ENCODE data around the gene NCOA3. TPM values are rescaled to one million over a fixed set of nuclear protein-coding genes. Genes with fewer than 3 reads are reported as not detected.
"Not testable (repeated sequence)": the region's sequence is repeated elsewhere in the genome, so short reads cannot be mapped to it uniquely, and the experiment has no call there.

Gene NCOA3
- total RNA-seq, 2 experiments from 2014 or later, result 58.1 to 66.4 TPM

GRCh38 chr20:47574616-47575364, 73.1 kb downstream of the NCOA3 start:
- Mint-ChIP-seq H3K4me3 (no peak overlapping the region), H3K27me3 (no peaks in the 10 kb centered on the region)
- no peak for DNase-seq

DNA sequence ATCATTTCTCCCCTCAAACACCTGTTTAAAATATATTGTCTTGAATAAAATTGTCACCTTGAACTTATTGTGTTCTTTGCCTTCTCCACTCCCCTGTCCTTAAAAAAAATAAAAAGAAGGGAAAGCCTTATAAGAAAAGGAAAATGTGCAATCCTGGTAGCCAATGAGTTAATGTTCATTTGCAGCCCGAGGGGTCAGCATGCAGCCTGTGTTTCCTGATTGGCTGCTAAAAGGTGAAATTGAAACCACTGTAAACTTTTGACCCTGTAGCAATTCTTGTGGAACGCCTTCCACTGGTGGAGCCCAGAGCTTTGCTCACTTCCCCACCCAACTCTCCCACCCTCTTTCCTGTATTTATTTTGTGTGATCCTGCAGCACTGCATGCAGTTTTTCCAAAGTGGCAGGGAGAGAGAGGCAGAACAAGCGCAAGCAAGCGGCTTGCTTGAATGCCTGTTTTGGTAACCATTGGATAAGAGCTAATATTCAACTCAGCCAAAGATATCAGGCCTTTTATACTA, 74.9 kb downstream of the NCOA3 start:
- H3K9me3 Mint-ChIP-seq, result no peaks in the 10 kb centered on the region
- peaks cover 35% of the 10 kb centered on the region for H3K36me3 Mint-ChIP-seq
- H3K4me3 Mint-ChIP-seq, result no peak overlapping the region
- H3K4me1 Mint-ChIP-seq, result peaks cover 71% of the 10 kb centered on the region
- H3K27me3 Mint-ChIP-seq, result no peaks in the 10 kb centered on the region
- DNase-seq, result no peak
- peak overlapping the region; percentile 68 for H3K27ac Mint-ChIP-seq

More at GRCh38 chr20:47574616-47575364, 73.1 kb downstream of the NCOA3 start:
- Mint-ChIP-seq H3K9me3 (peaks cover 3% of the 10 kb centered on the region), H3K36me3 (peaks cover 42% of the 10 kb centered on the region), H3K27ac (no peak overlapping the region), H3K4me1 (peaks cover 62% of the 10 kb centered on the region)

GRCh38 chr20:47577314-47577713, 75.6 kb downstream of the NCOA3 start:
- Mint-ChIP-seq H3K27ac (peak overlapping the region; percentile 58), H3K36me3 (peaks cover 29% of the 10 kb centered on the region), H3K9me3 (no peaks in the 10 kb centered on the region), H3K4me1 (peaks cover 65% of the 10 kb centered on the region), H3K27me3 (no peaks in the 10 kb centered on the region), H3K4me3 (no peak overlapping the region)
- DNase-seq, result no peak

DNA sequence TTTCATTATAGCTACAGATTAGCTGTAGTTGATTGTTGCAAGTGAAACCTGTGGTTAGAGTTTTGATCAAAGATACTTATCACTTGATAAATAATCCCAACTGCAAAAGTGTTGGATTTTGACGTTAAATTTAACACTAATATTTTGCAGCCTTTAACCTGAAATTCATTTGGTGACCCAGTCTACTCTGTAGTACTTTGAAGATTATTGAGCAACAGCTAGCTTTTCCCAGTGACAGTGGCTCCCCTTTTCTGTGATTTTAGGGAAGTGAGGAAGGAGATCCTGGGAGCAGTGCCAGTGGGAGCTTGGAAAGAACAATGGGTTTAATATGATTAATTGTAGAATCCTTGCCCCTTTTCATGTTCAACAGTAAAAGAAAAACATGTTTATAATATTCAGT, 76.9 kb downstream of the NCOA3 start:
- H3K27me3 Mint-ChIP-seq, result no peaks in the 10 kb centered on the region
- no peak for DNase-seq
- no peak overlapping the region for H3K27ac Mint-ChIP-seq
- H3K36me3 Mint-ChIP-seq, result peaks cover 27% of the 10 kb centered on the region
- no peaks in the 10 kb centered on the region for H3K9me3 Mint-ChIP-seq
- no peak overlapping the region for H3K4me3 Mint-ChIP-seq
- peaks cover 57% of the 10 kb centered on the region for H3K4me1 Mint-ChIP-seq

GRCh38 chr20:47580686-47581085, 79.0 kb downstream of the NCOA3 start:
- H3K36me3 Mint-ChIP-seq, result peaks cover 41% of the 10 kb centered on the region
- H3K9me3 Mint-ChIP-seq, DNase-seq, H3K4me3 Mint-ChIP-seq, H3K27me3 Mint-ChIP-seq: not testable (repeated sequence)
- H3K27ac Mint-ChIP-seq, result peak overlapping the region; percentile 16
- peaks cover 59% of the 10 kb centered on the region for H3K4me1 Mint-ChIP-seq

GRCh38 chr20:47581090-47581489, 79.4 kb downstream of the NCOA3 start:
- no peak overlapping the region for H3K4me3 Mint-ChIP-seq
- H3K27me3 Mint-ChIP-seq, result no peaks in the 10 kb centered on the region
- H3K4me1 Mint-ChIP-seq, result peaks cover 56% of the 10 kb centered on the region
- H3K9me3 Mint-ChIP-seq, result no peaks in the 10 kb centered on the region
- DNase-seq, result no peak
- H3K36me3 Mint-ChIP-seq, result peaks cover 42% of the 10 kb centered on the region
- no peak overlapping the region for H3K27ac Mint-ChIP-seq

GRCh38 chr20:47583551-47583950, 81.9 kb downstream of the NCOA3 start:
- Mint-ChIP-seq H3K27me3 (no peaks in the 10 kb centered on the region), H3K36me3 (peaks cover 51% of the 10 kb centered on the region), H3K4me1 (peaks cover 46% of the 10 kb centered on the region), H3K9me3 (no peaks in the 10 kb centered on the region), H3K4me3 (no peak overlapping the region), H3K27ac (peak overlapping the region; percentile 57)
- DNase-seq, result no peak

DNA sequence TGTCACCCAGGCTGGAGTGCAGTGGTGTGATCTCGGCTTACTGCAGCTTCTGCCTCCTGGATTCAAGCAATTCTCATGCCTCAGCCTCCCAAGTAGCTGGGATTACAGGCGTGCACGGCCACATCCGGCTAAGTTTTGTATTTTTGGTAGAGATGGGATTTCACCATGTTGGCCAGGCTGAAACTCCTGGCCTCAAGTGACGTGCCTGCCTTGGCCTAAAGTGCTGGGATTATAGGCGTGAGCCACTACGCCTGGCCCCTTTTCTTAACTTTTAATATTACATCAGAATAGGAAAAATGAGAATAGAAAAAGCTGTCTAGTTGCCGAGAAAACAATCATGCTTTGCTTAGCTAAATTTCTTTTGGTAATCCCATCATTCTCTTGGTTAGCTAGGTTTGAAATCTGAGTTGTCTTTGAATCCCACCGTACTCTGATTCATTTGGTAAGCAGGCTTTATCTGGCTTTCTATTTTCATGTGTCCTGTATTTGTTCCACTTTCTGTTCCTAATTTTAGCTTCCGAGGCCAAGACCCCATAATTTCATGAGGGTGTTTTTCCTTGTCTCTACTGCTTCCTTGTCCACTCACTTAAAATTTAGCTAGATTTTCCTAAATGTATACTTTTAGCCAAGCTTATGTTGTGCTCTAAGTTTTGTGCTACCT, 83.5 kb downstream of the NCOA3 start:
- no peak for DNase-seq
- Mint-ChIP-seq H3K9me3 (no peaks in the 10 kb centered on the region), H3K4me1 (peaks cover 34% of the 10 kb centered on the region), H3K27ac (peak overlapping the region; percentile 40), H3K4me3 (no peak overlapping the region), H3K27me3 (no peaks in the 10 kb centered on the region), H3K36me3 (peaks cover 41% of the 10 kb centered on the region)

- no peak for DNase-seq
- no peaks in the 10 kb centered on the region for H3K27me3 Mint-ChIP-seq
- H3K36me3 Mint-ChIP-seq, result peaks cover 45% of the 10 kb centered on the region
- H3K4me3 Mint-ChIP-seq, result no peak overlapping the region
- no peaks in the 10 kb centered on the region for H3K9me3 Mint-ChIP-seq
- peaks cover 36% of the 10 kb centered on the region for H3K4me1 Mint-ChIP-seq
- no peak overlapping the region for H3K27ac Mint-ChIP-seq
These were observed 85.1 kb downstream of the NCOA3 start for GRCh38 chr20:47586649-47587294.

- Mint-ChIP-seq H3K4me1 (peaks cover 41% of the 10 kb centered on the region), H3K27ac (no peak overlapping the region), H3K9me3 (no peaks in the 10 kb centered on the region), H3K36me3 (peaks cover 51% of the 10 kb centered on the region), H3K27me3 (no peaks in the 10 kb centered on the region), H3K4me3 (no peak overlapping the region)
- DNase-seq, result no peak
These were observed 86.5 kb downstream of the NCOA3 start for GRCh38 chr20:47588158-47588557.

DNA sequence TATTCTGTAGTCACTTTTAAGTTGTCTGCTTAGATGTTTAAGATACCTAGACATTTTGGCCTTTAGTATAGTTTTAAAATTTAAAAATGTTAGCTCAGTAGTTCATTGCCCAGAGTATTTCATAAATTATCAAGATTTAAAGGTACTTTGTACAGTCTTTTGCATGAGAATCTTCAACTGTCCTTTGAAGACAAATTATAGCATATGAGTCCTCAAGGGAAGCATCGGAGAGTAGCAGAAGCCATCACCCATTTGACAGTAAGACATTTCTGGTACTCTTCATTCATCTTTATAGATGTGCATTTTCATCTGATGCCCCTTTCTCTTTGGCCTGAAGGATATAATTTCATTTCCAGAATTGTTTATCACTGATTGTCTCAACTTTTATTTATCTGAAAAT, 89.5 kb downstream of the NCOA3 start:
- Mint-ChIP-seq H3K27me3 (no peaks in the 10 kb centered on the region), H3K4me3 (no peak overlapping the region), H3K9me3 (peaks cover 1% of the 10 kb centered on the region), H3K4me1 (peaks cover 33% of the 10 kb centered on the region), H3K27ac (peak overlapping the region; percentile 61), H3K36me3 (peaks cover 47% of the 10 kb centered on the region)
- DNase-seq, result no peak

DNA sequence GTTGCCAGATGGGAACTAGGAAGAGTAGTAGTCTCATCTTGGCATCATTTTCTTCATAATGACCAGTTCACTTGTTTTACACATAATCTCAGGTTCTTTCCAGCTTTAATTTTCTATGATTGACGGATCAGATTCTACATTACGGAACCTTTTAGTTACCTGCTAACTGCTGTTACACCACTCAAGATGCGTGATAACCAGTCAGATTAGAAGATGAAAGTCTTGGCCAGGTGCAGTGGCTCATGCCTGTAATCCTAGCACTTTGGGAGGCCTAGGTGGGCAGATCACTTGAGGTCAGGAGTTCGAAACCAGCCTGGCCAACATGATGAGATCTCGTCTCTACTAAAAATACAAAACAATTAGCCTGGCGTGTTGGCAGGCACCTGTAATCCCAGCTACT, 92.5 kb downstream of the NCOA3 start:
- Mint-ChIP-seq H3K36me3 (peaks cover 48% of the 10 kb centered on the region), H3K9me3 (peaks cover 1% of the 10 kb centered on the region), H3K4me1 (peaks cover 37% of the 10 kb centered on the region), H3K27ac (no peak overlapping the region), H3K4me3 (no peak overlapping the region), H3K27me3 (no peaks in the 10 kb centered on the region)
- DNase-seq, result no peak

DNA sequence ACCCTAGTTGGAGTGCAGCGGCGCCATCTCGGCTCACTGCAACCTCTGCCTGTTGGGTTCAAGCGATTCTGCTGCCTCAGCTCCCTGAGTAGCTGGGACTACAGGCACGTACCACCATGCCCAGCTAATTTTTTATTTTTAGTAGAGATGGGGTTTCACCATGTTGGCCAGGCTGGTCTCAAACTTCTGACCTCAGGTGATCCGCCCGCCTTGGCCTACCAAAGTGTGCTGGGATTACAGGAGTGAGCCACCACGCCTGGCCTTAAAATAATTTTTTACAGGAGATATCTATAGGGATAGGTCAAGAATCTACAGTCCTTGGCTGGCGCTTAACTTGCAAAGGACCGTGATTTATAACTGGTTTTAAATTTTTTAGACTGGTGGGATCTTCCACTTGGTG, 93.5 kb downstream of the NCOA3 start:
- H3K36me3 Mint-ChIP-seq, result peaks cover 53% of the 10 kb centered on the region
- peaks cover 40% of the 10 kb centered on the region for H3K4me1 Mint-ChIP-seq
- not testable (repeated sequence) for H3K4me3 Mint-ChIP-seq, H3K9me3 Mint-ChIP-seq, H3K27me3 Mint-ChIP-seq, H3K27ac Mint-ChIP-seq, DNase-seq

DNA sequence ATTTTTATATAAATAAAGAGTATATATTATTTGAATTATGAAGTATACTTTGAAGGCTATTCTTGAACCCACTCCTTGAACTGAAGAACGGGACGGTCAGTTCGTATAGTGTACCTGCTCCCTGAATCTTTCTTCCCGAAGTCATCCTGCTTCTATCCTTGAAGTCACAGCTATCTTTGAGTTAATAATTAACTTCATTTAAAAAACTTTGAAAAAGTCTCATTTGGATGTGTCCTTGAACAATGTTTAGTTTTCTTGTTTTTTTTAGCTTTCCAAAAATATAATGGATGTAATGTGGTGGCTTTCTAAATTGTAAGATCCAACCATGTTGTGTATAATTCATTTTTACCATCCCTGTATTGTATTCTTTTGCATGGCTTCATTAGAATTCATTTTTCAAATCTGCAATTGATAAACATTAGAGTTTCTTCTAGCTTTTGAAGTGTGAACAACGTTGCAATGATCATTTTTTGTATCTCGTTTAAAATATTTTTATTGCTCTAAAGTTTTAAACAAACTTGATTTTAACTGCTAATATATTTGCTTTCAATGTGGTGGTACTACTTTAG, 94.4 kb downstream of the NCOA3 start:
- Mint-ChIP-seq H3K9me3 (peaks cover 1% of the 10 kb centered on the region), H3K36me3 (peaks cover 53% of the 10 kb centered on the region), H3K27ac (no peak overlapping the region), H3K4me1 (peaks cover 37% of the 10 kb centered on the region), H3K4me3 (no peak overlapping the region), H3K27me3 (no peaks in the 10 kb centered on the region)
- DNase-seq, result no peak

DNA sequence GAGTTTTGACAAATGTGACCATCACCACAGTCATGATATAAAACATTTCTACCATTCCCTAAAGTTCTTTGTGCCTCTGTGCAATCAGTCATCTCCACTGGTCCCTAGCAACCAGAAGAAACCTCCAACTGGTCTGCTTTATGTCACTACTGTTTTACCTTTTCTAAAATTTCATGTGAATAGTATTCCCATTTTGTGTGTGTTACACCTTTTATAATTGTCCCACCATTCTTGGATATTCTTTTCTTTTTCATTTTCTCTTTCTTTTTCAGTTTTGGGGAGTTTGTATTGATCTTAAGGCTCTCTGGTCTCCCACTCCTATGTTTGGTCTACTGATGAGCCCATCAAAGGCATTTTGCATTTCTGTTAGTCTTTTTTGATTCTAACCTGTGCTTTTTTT, 95.4 kb downstream of the NCOA3 start:
- Mint-ChIP-seq H3K4me3 (no peak overlapping the region), H3K27me3 (no peaks in the 10 kb centered on the region), H3K9me3 (peaks cover 1% of the 10 kb centered on the region), H3K4me1 (peaks cover 32% of the 10 kb centered on the region), H3K27ac (no peak overlapping the region), H3K36me3 (peaks cover 46% of the 10 kb centered on the region)
- DNase-seq, result no peak

All from activated naive CD8-positive, alpha-beta T cell treated with anti-CD3 and anti-CD28 coated beads for 36 hours (primary cell).